Stimulated activated effector memory CD8-positive, alpha-beta T cell treated with anti-CD3 and anti-CD28 coated beads, Interleukin-12 subunit alpha, Interleukin-12 subunit beta, amount 100 ng/mL, for 72 hours (primary cell): ENCODE measurements around the gene UROS.

Experiments used
- ATAC-seq: fragments of 150-1000 bp; cut with Tn5 transposase; 2 replicates; pipeline ENCODE4 v1.10.0; 2021
- DNase-seq, 2 donors: peaks; one replicate each; pipeline ENCODE4 v3.0.0; 2021 to 2022; ENCODE audit warnings: low spot score in 2 of 2
- H3K27ac Mint-ChIP-seq: one replicate; pipeline ENCODE4 v1.8.0; 2022; ENCODE audit warnings: mild to moderate bottlenecking, mixed read lengths
- H3K36me3 Mint-ChIP-seq: one replicate; pipeline ENCODE4 v1.8.0; 2022; ENCODE audit warnings: mild to moderate bottlenecking, mixed read lengths
- H3K4me1 Mint-ChIP-seq: one replicate; pipeline ENCODE4 v1.8.0; 2022; ENCODE audit warnings: mixed read lengths
- H3K4me3 Mint-ChIP-seq: one replicate; pipeline ENCODE4 v1.8.0; 2022; ENCODE audit warnings: mild to moderate bottlenecking, mixed read lengths
- H3K9me3 Mint-ChIP-seq: one replicate; pipeline ENCODE4 v1.8.0; 2022; ENCODE audit warnings: mixed read lengths

Gene UROS

DNA sequence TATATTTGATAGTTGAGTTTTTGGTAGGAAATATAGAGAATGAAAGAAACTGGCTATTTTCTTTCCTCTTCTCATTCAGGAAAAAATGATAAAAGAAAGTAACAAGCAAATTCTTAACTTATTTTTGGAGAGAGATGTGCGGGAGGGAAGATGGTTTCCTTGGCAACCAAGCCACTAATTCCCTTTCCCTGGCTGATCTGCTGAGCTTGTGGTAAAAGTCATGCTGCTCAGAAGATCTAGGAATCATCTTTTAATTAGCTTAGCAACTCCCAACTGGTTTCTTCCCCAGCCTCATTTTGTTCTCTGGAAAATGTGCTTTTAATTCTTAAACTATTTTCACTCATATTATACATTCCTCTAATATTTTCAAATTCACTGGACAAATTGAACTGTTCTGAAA is 11.8 kb downstream of the UROS start:
- no peak overlapping the region for H3K27ac Mint-ChIP-seq
- H3K36me3 Mint-ChIP-seq = peaks cover 37% of the 10 kb centered on the region
- peaks cover 9% of the 10 kb centered on the region for H3K4me1 Mint-ChIP-seq
- H3K9me3 Mint-ChIP-seq = no peaks in the 10 kb centered on the region
- no peak for ATAC-seq
- H3K4me3 Mint-ChIP-seq = no peak overlapping the region
- DNase-seq = no peak

DNA sequence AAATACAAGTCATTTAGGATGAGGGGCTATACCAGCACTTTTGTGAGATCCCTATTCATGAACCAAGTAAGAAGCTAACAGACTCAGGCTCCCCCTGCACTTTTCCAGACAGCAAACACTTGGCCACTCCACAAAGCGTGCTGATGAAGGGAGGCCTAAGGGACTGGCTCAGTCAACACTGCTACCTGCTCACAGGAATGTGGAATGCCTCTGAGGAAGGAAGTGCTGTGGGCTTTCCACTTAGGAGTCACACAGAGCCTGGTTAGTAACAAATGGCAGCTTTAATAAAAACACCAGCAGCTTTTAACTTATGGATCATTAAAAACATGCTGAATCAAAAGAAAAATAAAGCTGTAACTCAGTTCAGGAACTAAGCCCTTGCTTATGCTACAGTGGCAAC is 15.0 kb downstream of the UROS start:
- Mint-ChIP-seq H3K36me3 (peaks cover 33% of the 10 kb centered on the region), H3K4me3 (no peak overlapping the region), H3K27ac (peak overlapping the region; percentile 14), H3K9me3 (no peaks in the 10 kb centered on the region), H3K4me1 (peaks cover 9% of the 10 kb centered on the region)
- no peak for ATAC-seq
- DNase-seq = no peak

DNA sequence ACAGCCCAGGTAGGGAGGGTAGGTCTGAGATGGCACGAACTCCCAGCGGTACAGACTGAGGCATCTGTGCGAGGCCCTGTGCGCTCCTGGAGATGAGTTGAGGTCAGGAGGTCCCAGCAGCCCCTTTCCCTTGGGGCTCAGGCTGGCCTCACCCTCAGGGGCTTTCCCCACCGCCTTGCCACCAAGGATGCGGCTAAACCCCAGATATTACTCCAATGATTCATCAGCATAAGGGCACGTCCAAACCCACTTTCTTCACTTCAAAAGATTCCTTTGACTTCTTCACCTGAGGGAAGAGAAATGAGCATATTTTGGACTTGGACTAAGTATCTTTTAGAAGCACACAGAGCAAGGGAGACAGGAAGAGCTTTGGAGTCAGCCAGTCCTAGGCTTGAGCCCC is 20.3 kb downstream of the UROS start:
- ATAC-seq = peak; percentile 21

GRCh38 chr10:125802131-125802530 is 20.9 kb downstream of the UROS start:
- ATAC-seq (no peak), DNase-seq (no peak)
- H3K9me3 Mint-ChIP-seq = no peaks in the 10 kb centered on the region
- no peak overlapping the region for H3K4me3 Mint-ChIP-seq
- peaks cover 15% of the 10 kb centered on the region for H3K36me3 Mint-ChIP-seq
- H3K4me1 Mint-ChIP-seq = no peaks in the 10 kb centered on the region
- H3K27ac Mint-ChIP-seq = peak overlapping the region; percentile 32

More for the DNA sequence above, 20.3 kb downstream of the UROS start:
- Mint-ChIP-seq H3K4me3 (no peak overlapping the region), H3K4me1 (peaks cover 5% of the 10 kb centered on the region), H3K9me3 (no peaks in the 10 kb centered on the region), H3K27ac (peak overlapping the region; percentile 32), H3K36me3 (peaks cover 15% of the 10 kb centered on the region)
- no peak for DNase-seq

DNA sequence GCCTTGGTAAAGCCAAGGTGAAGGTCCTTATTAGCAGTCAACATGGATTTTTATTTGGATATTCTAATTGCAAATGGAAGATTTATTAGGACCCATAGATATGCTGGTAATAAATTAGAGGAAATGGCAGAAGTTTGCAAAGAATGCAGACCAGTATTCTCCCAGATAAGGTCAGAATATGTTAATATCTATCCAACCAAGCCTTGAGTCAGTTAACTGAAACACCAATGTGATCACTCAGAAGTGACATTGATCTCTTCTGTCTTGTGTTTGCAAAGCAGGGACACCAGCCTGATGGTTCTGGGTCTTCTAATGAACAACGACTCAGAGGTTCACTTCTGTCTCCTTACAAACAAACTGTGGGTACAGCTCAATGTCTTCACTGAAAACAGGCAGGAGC is 21.5 kb downstream of the UROS start:
- no peaks in the 10 kb centered on the region for H3K4me1 Mint-ChIP-seq

DNA sequence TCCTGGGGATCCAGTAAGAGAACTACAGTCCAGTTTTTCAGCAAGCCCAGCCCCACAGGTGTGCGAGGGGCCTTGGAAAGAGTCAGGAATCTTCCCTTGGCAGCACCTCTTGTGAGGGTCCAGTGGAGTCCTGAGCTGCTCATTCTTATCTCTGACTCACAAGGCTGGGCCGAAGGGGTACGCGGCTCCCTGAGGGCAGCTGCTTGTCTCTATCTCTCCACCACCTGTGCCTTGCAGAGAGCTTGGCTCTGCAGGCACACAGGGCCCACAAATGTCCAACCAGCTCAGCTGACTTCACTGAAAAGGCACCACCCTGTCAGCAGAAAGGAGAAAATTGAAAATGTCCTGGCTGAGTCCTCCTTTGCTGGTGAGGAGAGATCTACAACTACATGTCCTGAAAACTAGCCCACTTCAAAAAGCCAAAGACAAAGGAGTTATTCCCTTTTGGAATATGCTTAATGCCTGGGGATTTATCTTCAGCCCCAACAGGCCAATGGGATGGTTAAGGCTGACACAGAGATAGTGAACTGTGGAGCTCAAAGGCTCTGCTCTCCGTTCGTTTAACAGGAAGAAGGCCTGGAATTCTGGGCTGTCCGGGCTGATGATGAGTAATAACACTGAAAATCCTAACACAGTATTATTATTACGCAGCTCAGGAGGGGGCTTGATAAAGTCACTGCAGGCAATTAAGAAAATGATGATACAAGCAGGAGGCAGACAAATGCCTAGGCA is 23.4 kb downstream of the UROS start:
- Mint-ChIP-seq H3K27ac (peak overlapping the region; percentile 37), H3K9me3 (no peaks in the 10 kb centered on the region), H3K4me1 (no peaks in the 10 kb centered on the region), H3K4me3 (no peak overlapping the region), H3K36me3 (peaks cover 13% of the 10 kb centered on the region)
- ATAC-seq = no peak
- no peak for DNase-seq

More for the DNA sequence above, 21.5 kb downstream of the UROS start:
- DNase-seq (no peak), ATAC-seq (no peak)
- H3K36me3 Mint-ChIP-seq = peaks cover 15% of the 10 kb centered on the region
- no peak overlapping the region for H3K27ac Mint-ChIP-seq
- no peaks in the 10 kb centered on the region for H3K9me3 Mint-ChIP-seq
- no peak overlapping the region for H3K4me3 Mint-ChIP-seq

DNA sequence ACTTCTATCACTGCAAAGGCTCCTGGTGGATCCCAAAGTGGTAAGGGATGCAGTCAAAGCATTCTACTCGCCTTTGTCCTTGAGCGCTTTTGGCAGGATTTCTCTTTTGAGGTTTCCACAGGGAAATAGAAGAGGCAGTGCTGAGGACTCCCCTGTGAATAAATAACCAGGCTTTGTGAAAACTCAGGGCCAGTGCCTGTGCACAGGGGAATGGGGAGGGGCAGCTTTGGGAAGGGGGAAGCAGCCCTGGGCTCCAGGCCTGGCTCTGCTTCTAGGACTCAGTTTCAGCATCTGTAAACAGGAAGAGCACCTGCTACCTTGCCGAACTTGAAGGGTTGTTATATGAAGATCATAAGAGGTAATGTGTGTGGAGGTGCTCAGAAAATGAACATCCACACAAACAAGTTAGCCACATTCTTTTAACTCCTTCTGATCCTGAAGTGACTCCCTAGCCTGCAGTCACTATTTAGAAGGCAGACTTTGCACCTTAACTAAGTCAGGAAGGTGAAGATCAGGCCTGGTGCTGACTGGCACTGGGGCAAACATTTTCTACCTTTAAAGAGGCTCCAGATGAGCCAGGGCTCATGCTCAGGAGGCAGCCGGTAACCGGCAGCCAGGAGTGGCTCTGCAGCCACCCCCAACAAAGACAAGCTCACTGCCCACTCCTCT is 24.9 kb downstream of the UROS start:
- Mint-ChIP-seq H3K36me3 (peaks cover 22% of the 10 kb centered on the region), H3K9me3 (no peaks in the 10 kb centered on the region), H3K4me1 (no peaks in the 10 kb centered on the region), H3K4me3 (no peak overlapping the region), H3K27ac (peak overlapping the region; percentile 37)
- DNase-seq (no peak), ATAC-seq (no peak)

- no peak overlapping the region for H3K4me3 Mint-ChIP-seq
- ATAC-seq = no peak
- H3K9me3 Mint-ChIP-seq = no peaks in the 10 kb centered on the region
- H3K27ac Mint-ChIP-seq = peak overlapping the region; percentile 20
- no peaks in the 10 kb centered on the region for H3K4me1 Mint-ChIP-seq
- peaks cover 27% of the 10 kb centered on the region for H3K36me3 Mint-ChIP-seq
- no peak for DNase-seq
Measured at GRCh38 chr10:125797424-125797823, 25.6 kb downstream of the UROS start.

GRCh38 chr10:125795637-125796190 is 27.3 kb downstream of the UROS start:
- H3K4me1 Mint-ChIP-seq = no peaks in the 10 kb centered on the region
- H3K4me3 Mint-ChIP-seq = no peak overlapping the region
- ATAC-seq (no peak), DNase-seq (no peak)
- no peak overlapping the region for H3K27ac Mint-ChIP-seq
- H3K36me3 Mint-ChIP-seq = peaks cover 34% of the 10 kb centered on the region
- H3K9me3 Mint-ChIP-seq = no peaks in the 10 kb centered on the region

DNA sequence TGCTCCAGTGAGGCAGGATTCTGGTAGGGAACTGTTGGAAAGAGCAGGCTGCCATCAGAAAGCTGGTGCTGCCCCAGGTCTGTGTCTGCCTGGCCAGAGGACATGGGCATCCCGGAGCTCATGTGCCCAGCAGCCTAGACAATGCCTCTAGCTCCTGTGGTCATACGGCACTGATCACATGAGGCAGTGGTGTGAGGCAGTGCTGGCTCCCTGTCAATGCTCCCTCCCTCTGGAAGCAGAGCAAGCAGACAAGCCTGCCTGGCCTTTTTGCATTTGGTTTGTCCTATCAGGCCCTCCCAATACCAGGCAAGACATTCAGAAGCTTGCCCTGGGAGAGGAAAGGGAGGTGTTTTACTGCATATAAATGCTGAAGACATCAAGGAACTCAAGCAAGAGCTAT is 27.9 kb downstream of the UROS start:
- DNase-seq (no peak), ATAC-seq (no peak)
- H3K36me3 Mint-ChIP-seq = peaks cover 36% of the 10 kb centered on the region
- no peaks in the 10 kb centered on the region for H3K9me3 Mint-ChIP-seq
- no peaks in the 10 kb centered on the region for H3K4me1 Mint-ChIP-seq
- H3K4me3 Mint-ChIP-seq = no peak overlapping the region
- H3K27ac Mint-ChIP-seq = peak overlapping the region; percentile 69

- Mint-ChIP-seq H3K27ac (peak overlapping the region; percentile 78), H3K4me1 (peaks cover 17% of the 10 kb centered on the region), H3K4me3 (no peak overlapping the region), H3K36me3 (peaks cover 40% of the 10 kb centered on the region), H3K9me3 (no peaks in the 10 kb centered on the region)
- DNase-seq (no peak), ATAC-seq (peak; percentile 14)
Measured at GRCh38 chr10:125792342-125793300, 30.4 kb downstream of the UROS start.

- no peak overlapping the region for H3K4me3 Mint-ChIP-seq
- peak overlapping the region; percentile 83 for H3K27ac Mint-ChIP-seq
- peaks cover 28% of the 10 kb centered on the region for H3K4me1 Mint-ChIP-seq
- DNase-seq (no peak), ATAC-seq (peak; percentile 66)
- peaks cover 18% of the 10 kb centered on the region for H3K36me3 Mint-ChIP-seq
- H3K9me3 Mint-ChIP-seq = no peaks in the 10 kb centered on the region
Measured at GRCh38 chr10:125788156-125789034, 34.7 kb downstream of the UROS start.

DNA sequence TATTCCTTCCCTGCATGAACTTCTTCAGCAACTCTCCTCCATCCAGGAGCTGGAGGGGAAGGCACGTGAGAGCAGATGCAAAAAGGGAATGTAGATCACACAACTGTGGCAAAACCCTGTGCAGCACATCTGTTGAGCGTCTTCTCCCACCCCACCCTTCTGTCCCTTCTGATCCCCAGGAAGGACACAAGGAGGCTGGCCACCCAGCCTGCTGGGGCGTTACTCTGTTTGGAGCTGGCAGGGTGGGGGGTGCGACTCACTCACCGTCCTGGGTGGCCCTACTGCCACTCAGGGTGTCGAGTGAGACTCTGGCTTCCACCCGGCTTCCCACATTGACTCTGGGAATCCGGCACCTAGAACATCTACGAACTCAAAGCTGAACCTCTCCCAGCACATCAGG is 37.3 kb downstream of the UROS start:
- H3K4me3 Mint-ChIP-seq = no peak overlapping the region
- H3K9me3 Mint-ChIP-seq = no peaks in the 10 kb centered on the region
- ATAC-seq (no peak), DNase-seq (no peak)
- H3K4me1 Mint-ChIP-seq = peaks cover 28% of the 10 kb centered on the region
- no peak overlapping the region for H3K27ac Mint-ChIP-seq
- peaks cover 6% of the 10 kb centered on the region for H3K36me3 Mint-ChIP-seq

- H3K4me3 Mint-ChIP-seq = no peak overlapping the region
- H3K4me1 Mint-ChIP-seq = peaks cover 24% of the 10 kb centered on the region
- ATAC-seq (no peak), DNase-seq (no peak)
- H3K9me3 Mint-ChIP-seq = no peaks in the 10 kb centered on the region
- H3K36me3 Mint-ChIP-seq = no peaks in the 10 kb centered on the region
- H3K27ac Mint-ChIP-seq = no peak overlapping the region
Measured at GRCh38 chr10:125783957-125784356, 39.1 kb downstream of the UROS start.
